Adrenal gland (tissue), 12 donors: ENCODE results near the gene PLXDC2. TPM values are rescaled to one million over a fixed set of nuclear protein-coding genes. Genes with fewer than 3 reads are reported as not detected.

Source experiments
- DNase-seq, 7 donors: peaks; one replicate each; pipeline ENCODE4 v3.0.0-alpha.2; 2019 to 2020
- H3K27ac ChIP-seq, 5 donors: fragments of 200-600 bp; sonication (generic) in 4 of 5; 1 replicate in 3 of 5; 2 replicates in 2 of 5; pipeline versions ENCODE4 v1.5.1 to v1.8.0; 2016 to 2020; ENCODE audit warnings: mild to moderate bottlenecking in 1 of 5
- H3K27me3 ChIP-seq: fragments of 200-600 bp; 2 replicates; pipeline ENCODE4 v1.8.0; 2021
- H3K36me3 ChIP-seq, 2 donors: fragments of 200-600 bp; replicated peaks in 1 of 2; 1 replicate in 1 of 2; 2 replicates in 1 of 2; pipeline versions ENCODE4 v1.5.1 to v1.8.0; 2018 to 2022
- H3K4me1 ChIP-seq, 2 donors: fragments of 200-600 bp; replicated peaks in 1 of 2; 1 replicate in 1 of 2; 2 replicates in 1 of 2; pipeline versions ENCODE4 v1.5.1 to v1.8.0; 2018 to 2021
- H3K4me3 ChIP-seq, 4 donors: fragments of 200-600 bp; sonication (generic) in 3 of 4; one replicate each; pipeline ENCODE4 v1.5.1; 2016 to 2018
- H3K9me3 ChIP-seq, 3 donors: fragments of 200-600 bp; sonication (generic) in 1 of 3; replicated peaks in 1 of 3; 1 replicate in 2 of 3; 2 replicates in 1 of 3; pipeline versions ENCODE4 v1.5.1 to v1.8.0; 2016 to 2021
- CTCF ChIP-seq, 6 experiments: fragments of 450-650 bp in 4 of 6; fragments of 200-600 bp in 2 of 6; sonication (generic) in 1 of 6; IDR thresholded peaks; 1 replicate in 5 of 6; 2 replicates in 1 of 6; pipeline versions ENCODE4 v1.5.1 to v1.8.0; 2016 to 2021; ENCODE audit warnings: antibody characterized with exemption in 6 of 6, mild to moderate bottlenecking in 2 of 6, moderate library complexity in 1 of 6
- POLR2A ChIP-seq, 2 donors: fragments of 450-650 bp; IDR thresholded peaks; one replicate each; pipeline ENCODE4 v1.6.1; 2017; ENCODE audit warnings: antibody characterized with exemption in 2 of 2, mild to moderate bottlenecking in 2 of 2, moderate library complexity in 1 of 2
- WGBS, 4 donors: extraction: QIAGEN DNeasy Blood & Tissue Kit in 2 of 4; methylation state at CpG; one replicate each; pipeline versions ENCODE4 v1.1.5 to v1.1.7; 2013 to 2017; 5-methylcytosine and 5-hydroxymethylcytosine counted together
- intact Hi-C, 2 donors: fragments of 100-400 bp; cut with DNase I; formaldehyde crosslinking; loops; one replicate each; pipeline versions ENCODE4 v1.14.1 to v1.15.0; 2022 to 2023
- polyA plus RNA-seq, 3 donors: library from polyadenylated mRNA; stranded (reverse); fragments of 200-250 nt in 2 of 3; fragments of 350-450 nt in 1 of 3; fragmentation: Illumina TruSeq in 1 of 3; extraction: RNeasy Lipid Tissue Mini Kit (QIAGEN cat#74804) in 1 of 3; gene quantifications; one replicate each; pipeline ENCODE4 v1.2.3, GENCODE V29; 2013 to 2014
- total RNA-seq, 9 donors: library from RNA; depleted of rRNA in 4 of 9; stranded (reverse); fragments of >200 nt in 4 of 9; fragments of 120-200 nt in 1 of 9; fragmentation: NEBNext Ultra II Directional in 1 of 9; extraction: Animal tissue kit (Norgen Biotek cat#: 25700) in 1 of 9; gene quantifications; one replicate each; pipeline versions ENCODE4 v1.1.0 to v1.2.4, GENCODE V29; 2013 to 2023
- donor health status: healthy with polysubstance abuse.
- donor health status: Bipolar disorder and iron deficiency.
- donor health status: DM: yes; HTN: yes; CAD: no.
- donor health status: DM: no; HTN: no; CAD: no.
- donor health status: DM: no; HTN: no; CAD: no.
- donor health status: DM: yes; HTN: yes; CAD: no.

The PLXDC2 gene
- total and polyA plus RNA-seq, 12 donors: 12.1 to 127 (median 75.1) TPM

- no peak for DNase-seq
- H3K36me3 ChIP-seq: no peaks in the 10 kb centered on the region
- H3K4me3 ChIP-seq: no peak overlapping the region
- no peak overlapping the region for H3K27ac ChIP-seq
- H3K27me3 ChIP-seq: no peaks in the 10 kb centered on the region
- H3K4me1 ChIP-seq: peaks cover 4 to 22% of the 10 kb centered on the region in 2 donors
- intact Hi-C loops: no loop called here
- WGBS, 4 donors: 87 to 96% (median 90%) methylated on average over 4 of the region's 4 CpGs
- TF ChIP-seq POLR2A (IDR thresholded peaks at IDR 0.05) (no peak), CTCF (IDR thresholded peaks at IDR 0.05) (no peak)
- H3K9me3 ChIP-seq: no peaks in the 10 kb centered on the region
These were observed 291.8 kb downstream of the PLXDC2 start for GRCh38 chr10:20108021-20108420.

- Histone ChIP-seq H3K27ac (no peak overlapping the region), H3K4me3 (no peak overlapping the region), H3K36me3 (no peaks in the 10 kb centered on the region), H3K4me1 (peaks cover 4 to 22% of the 10 kb centered on the region in 2 donors), H3K27me3 (no peaks in the 10 kb centered on the region), H3K9me3 (no peaks in the 10 kb centered on the region)
- 45 to 68% (median 64%) methylated on average over 4 of the region's 4 CpGs for WGBS, 4 donors
- intact Hi-C loops: no loop called here
- DNase-seq: no peak
- no peak for TF ChIP-seq POLR2A (IDR thresholded peaks at IDR 0.05)
- TF ChIP-seq CTCF (IDR thresholded peaks at IDR 0.05): no peak
These were observed 293.4 kb downstream of the PLXDC2 start for GRCh38 chr10:20109613-20110012.

- H3K36me3 ChIP-seq: no peaks in the 10 kb centered on the region
- no peaks in the 10 kb centered on the region for H3K9me3 ChIP-seq
- 24 to 37% (median 36%) methylated on average over 7 of the region's 7 CpGs for WGBS, 4 donors
- no peaks in the 10 kb centered on the region for H3K27me3 ChIP-seq
- intact Hi-C loops: no loop called here
- peak overlapping the region in 3 of 5 donors; percentile 24 to 40 (median 24) for H3K27ac ChIP-seq
- H3K4me3 ChIP-seq: peak overlapping the region in 1 of 4 donors; percentile 47
- TF ChIP-seq POLR2A (IDR thresholded peaks at IDR 0.05) (no peak), CTCF (IDR thresholded peaks at IDR 0.05) (no peak)
- peak in 4 of 7 donors; percentile 11 to 30 (median 24) for DNase-seq
- peaks cover 4 to 22% of the 10 kb centered on the region in 2 donors for H3K4me1 ChIP-seq
These were observed 294.2 kb downstream of the PLXDC2 start for GRCh38 chr10:20110125-20111100.

- Histone ChIP-seq H3K27ac (no peak overlapping the region), H3K4me1 (peaks cover 4 to 19% of the 10 kb centered on the region in 2 donors), H3K4me3 (no peak overlapping the region), H3K27me3 (no peaks in the 10 kb centered on the region), H3K9me3 (no peaks in the 10 kb centered on the region), H3K36me3 (no peaks in the 10 kb centered on the region)
- intact Hi-C loops: no loop called here
- 87 to 98% (median 93%) methylated on average over 5 of the region's 5 CpGs for WGBS, 4 donors
- no peak for DNase-seq
- TF ChIP-seq POLR2A (IDR thresholded peaks at IDR 0.05): no peak
- TF ChIP-seq CTCF (IDR thresholded peaks at IDR 0.05): no peak
These were observed 297.9 kb downstream of the PLXDC2 start for GRCh38 chr10:20114179-20114578.
